NCI-H1048 (cell line): Measurements from ENCODE around the gene FAM240A.
"Not testable (repeated sequence)": the region's sequence is repeated elsewhere in the genome, so short reads cannot be mapped to it uniquely, and the experiment has no call there.

Source experiments
- DNase-seq: peaks from one replicate; lab custom pipeline; 2025; lab: John Stamatoyannopoulos, UW

Gene FAM240A

DNA sequence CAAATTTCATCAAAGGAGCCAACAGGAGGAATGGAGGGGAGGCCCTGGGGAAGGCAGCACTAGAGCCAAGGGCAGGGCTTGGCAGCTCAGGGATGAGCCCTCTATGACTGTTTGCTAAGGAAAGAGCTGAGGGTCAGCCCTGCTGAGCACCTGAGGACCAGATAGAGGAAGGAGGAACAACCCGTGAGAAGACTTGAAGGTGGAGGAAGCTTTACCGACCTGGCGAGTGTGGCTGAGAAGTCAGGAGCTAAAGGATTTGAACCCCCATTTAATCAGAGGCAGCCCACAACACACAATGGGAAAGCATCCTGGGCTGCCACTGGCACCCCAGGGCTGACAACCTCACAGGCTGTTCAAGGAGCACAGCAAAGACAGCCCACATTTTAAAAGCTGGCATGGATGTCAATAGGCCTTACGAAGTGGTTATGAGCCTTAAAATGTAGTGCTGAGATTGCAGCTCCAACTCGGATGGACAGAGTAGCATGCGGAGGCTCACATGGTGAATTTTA, 25.5 kb upstream of the FAM240A start:
- no peak for DNase-seq

- not testable (repeated sequence) for DNase-seq
These were observed 25.1 kb upstream of the FAM240A start for GRCh38 chr3:46587268-46587667.

GRCh38 chr3:46593274-46593862, 19.0 kb upstream of the FAM240A start:
- no peak for DNase-seq

- DNase-seq, result no peak
These were observed 18.3 kb upstream of the FAM240A start for GRCh38 chr3:46593979-46594378.

DNA sequence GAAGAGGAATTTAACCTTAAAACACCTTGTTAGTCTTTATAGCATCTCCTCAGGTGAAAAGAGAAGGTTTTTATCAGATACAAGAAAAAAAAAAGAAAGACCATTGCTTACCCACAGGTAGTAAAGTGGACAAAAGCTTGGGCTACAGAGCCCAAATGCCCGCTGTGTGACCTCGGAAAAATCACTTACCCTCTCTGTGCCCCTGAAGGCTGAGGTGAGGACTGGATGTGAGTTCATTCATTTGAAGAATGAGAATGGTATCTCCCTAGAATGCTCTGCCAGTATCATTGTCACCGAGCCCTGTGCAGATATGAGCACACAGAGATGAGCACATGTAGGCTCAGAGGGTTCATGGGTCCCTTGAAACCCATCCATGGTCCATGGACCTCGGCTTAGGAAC, 17.6 kb upstream of the FAM240A start:
- DNase-seq, result no peak

DNA sequence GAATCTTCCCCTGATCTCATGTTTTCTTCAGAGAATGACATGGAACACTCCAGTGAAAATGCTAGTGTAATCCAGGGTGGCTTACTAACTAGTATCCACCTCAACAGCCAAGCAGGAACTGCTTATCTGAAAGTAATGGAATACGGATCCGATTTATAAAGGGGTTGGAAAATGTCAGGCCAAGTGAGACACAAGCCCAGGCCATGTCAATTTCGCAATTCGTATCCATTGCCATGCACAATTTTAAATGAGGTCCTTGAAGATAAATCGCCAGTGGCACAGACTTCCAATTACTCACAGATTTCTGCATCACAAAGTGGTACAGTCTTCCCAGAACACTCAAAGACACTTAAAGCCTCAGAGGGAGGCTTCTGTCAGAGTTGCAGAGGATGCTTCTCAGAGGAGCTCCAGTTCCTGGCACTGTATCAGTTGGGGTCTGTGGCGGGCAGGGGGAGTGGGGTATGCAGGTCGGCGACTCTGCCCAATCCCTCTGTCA, 16.5 kb upstream of the FAM240A start:
- DNase-seq, result no peak

- no peak for DNase-seq
These were observed 12.7 kb upstream of the FAM240A start for GRCh38 chr3:46599590-46599989.

DNA sequence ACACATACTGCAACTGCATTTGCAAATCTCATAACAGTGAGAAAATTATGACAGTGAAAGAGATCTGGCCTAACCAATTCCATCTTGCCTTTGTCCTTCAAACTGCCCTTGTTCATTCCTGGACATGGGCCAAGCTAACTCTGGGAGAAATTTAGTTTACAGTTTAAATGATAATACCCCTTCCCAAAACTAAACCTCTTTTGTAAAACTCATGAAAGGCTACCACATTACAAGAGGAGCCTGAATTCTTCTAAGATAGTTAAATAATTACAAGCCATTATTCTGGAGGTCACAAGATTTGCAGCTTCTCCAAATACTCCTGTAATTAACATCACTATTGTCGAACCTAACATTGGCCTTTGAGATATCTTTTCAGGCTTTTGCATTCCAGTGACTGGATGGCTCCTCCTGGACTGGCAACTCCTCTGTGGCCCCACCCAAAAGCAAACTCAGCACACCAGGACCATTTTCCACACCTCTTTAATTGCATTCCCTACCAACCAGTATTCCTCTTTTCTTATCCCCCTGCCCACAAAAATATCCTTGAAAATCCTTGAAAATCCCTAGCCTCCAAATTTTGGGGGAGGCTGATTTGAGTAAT, 8.8 kb upstream of the FAM240A start:
- DNase-seq, result no peak

GRCh38 chr3:46604127-46604526, 8.2 kb upstream of the FAM240A start:
- DNase-seq, result no peak

DNA sequence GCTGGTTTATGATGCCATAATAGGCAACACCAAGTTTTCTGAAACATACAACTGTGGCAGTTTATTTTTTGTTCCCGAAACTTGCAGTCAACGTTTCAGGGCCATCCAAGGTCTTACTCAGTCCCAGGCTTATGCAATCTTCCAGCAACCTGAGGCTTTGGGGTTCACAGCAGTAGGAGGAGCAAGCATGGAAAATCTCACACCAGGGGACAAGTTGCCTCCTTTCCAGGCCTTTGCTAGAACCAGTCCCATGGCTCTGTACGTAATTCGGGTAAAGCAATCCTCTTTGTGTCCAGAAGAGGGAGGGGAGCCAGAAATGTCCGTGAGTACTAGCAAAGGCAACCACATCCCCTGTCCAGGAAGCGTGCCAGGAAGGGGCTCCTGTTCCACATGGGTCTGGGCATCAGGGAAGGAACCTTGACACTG, 4.7 kb upstream of the FAM240A start:
- no peak for DNase-seq

DNA sequence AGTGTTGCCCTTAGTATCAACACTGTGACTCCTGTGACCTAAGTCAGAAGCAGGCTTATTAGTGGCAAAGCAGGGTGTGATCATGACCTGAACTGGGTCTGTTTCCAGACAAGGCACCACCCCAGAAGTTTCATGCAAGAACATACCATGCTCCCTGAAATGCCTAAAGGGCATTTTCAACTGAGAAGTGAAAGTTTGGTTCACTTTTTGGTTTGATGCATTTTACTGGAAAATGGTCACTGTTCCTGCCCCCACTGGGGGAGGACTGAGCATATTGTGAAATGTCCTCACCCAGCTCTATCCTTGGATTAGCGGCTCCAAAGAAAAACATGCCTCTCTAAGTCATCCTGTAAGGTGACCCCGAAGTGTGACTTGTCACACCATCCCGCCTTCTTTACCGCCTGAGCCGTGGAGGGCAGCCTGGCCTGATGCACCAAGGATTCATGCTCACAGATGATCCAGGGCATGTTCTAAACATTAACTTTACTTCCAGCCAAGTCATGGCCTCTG, 3.1 kb upstream of the FAM240A start:
- DNase-seq, result no peak

- DNase-seq, result no peak
These were observed 2.2 kb upstream of the FAM240A start for GRCh38 chr3:46609944-46610722.

DNA sequence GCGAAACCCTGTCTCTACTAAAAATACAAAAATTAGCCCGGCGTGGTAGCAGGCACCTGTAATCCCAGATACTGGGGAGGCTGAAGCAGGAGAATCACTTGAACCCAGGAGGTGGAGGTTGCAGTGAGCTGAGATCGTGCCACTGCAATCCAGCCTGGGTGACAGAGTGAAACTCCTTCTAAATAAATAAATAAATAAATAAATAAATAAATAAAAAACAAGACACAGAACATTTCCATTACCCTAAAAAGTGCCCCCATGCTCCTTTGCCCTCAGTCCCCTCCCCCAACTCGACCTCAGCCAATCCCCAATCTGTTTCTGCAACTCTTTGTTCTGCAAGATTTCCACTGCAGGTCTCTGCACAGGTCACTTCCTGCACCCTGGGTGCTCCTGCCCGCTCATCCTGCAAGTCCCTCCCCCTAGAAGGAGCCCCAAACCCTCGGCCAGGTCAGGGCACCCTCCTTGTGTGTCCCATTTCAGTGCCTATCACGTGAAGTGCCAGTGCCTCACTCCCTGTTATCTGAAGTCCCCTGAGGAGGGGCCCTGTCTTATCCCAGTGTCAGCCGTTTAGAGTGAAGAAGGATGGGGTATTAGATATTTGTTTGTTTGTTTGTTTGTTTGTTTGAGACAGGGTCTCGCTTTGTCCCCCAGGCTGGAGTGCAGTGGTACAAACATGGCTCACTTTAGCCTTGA, 1.1 kb downstream of the FAM240A start:
- no peak for DNase-seq

DNA sequence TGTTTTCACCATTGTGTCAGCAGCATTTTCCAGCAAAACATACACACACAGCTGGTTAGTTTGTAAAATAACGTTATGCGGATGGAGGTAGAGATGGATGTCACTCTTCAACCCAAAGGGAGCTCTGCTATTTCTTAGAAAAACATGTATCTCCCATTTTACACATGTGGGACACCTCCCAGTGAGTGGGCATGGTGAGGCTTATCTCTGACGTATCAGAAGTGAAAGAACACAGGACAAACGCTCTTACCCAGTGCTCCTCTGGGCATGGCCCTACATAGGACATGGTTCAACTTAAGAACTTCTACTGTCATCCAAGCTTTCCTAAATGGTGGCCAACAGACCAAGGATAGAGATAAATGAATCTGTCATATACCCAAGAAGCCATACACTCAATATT, 2.1 kb downstream of the FAM240A start:
- no peak for DNase-seq

GRCh38 chr3:46615050-46615775, 2.9 kb downstream of the FAM240A start:
- DNase-seq, result no peak

DNA sequence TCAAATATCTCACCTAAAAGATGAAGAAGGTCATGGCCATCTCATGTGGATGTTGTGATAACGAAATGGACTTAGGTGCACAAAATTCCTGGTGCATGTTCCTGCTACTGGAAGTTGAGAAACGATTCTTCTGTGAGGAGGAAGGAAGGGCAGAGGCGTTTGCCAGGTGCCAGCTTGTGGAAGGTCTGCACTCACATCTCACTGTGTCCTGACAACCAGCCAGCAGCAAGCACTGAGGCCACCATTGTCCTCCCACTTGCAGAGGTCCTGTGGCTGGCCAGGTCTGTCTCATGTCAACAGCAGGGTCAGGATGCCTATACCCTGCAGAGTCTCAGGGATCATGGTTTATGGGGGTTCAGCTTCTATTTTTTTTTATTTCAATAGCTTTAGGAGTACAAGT, 3.7 kb downstream of the FAM240A start:
- DNase-seq, result no peak

- no peak for DNase-seq
These were observed 5.6 kb downstream of the FAM240A start for GRCh38 chr3:46617941-46618340.

DNA sequence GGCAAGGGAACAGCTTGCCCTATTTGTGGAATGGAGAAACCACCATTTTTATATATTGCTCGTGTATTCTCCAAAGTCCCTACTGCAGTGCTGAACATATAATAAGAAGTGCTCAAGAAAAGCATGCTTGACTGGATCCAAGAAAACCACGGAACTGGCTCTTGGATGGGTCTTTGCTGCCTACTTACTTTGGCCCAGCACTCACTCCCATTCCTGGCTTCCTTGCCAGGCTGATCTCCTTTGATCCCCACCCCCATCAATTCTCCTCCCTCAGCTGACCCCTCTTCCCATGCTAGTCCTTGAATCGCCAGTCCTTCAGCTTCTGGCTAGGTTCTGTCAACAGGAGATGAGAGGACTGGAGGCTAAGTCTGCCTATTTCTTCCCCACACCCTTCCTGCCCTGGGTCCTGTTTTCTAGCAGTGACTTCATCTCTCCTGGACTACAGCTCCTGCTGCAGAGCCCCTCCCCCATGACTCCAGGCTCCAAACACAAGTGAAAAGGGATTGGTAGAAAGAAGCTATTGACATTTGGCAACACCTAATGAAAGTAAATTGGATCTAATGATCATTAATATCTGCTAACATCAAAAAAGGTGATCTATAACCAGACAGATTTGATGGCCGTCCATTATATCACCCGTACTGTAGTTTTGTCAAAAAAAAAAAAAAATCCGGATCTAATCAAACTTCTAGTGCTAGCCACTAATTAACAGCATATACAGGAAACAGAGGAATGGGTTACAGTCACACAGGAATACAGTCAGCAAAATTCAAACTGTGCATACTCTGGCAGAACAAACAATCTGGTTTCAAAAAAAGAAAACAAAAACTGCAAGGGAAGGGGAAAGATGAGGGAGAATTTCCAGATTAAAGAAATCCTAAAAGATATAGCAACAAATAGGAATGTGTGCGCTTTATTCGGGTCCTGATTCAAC, 7.8 kb downstream of the FAM240A start:
- no peak for DNase-seq

DNA sequence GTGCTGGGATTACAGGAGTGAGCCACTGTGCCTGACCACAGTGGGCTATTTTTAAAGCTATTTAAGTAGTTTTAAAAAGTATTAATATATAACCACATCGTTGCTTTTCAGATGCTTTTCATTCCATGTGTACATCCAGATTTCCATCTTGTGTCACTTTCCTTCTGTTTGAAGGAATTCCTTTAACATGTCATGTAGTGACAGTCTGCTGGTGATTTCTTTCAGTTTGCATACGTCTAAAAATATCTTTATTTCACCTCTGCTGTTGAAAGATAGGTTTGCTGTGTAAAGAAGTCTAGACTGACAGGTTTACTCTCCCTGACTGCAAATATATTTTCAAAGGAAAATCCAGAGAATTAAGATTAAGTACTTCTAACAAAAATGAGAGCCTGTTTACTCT, 12.2 kb downstream of the FAM240A start:
- DNase-seq, result no peak

- DNase-seq, result no peak
These were observed 12.7 kb downstream of the FAM240A start for GRCh38 chr3:46624975-46625490.
